ENCODE results near the gene RAI1.
A peak's percentile ranks its signal among the peaks of the same experiment; 100 is the strongest.

Gene RAI1

GRCh38 chr17:17826342-17826713 is 145.1 kb downstream of the RAI1 start:
- H3K36me3 Mint-ChIP-seq (ENCODE audit: low read depth): peaks cover 68% of the 10 kb centered on the region
- H3K27ac Mint-ChIP-seq: peak overlapping the region; percentile 74
- peaks cover 88% of the 10 kb centered on the region for H3K4me1 Mint-ChIP-seq (ENCODE audit: low read depth)

GRCh38 chr17:17826942-17827785 is 145.9 kb downstream of the RAI1 start:
- H3K4me1 Mint-ChIP-seq (ENCODE audit: low read depth): peaks cover 88% of the 10 kb centered on the region
- H3K4me3 Mint-ChIP-seq: peak overlapping the region; percentile 13
- H3K27me3 Mint-ChIP-seq: no peaks in the 10 kb centered on the region
- intact Hi-C loops (cut with micrococcal nuclease): loop anchor here (10.0 kb wide), 2 partner anchors 142 to 208 kb away; partner anchors contain the start of genes ATPAF2, GID4 and RAI1
- peaks cover 72% of the 10 kb centered on the region for H3K36me3 Mint-ChIP-seq (ENCODE audit: low read depth)
- H3K27ac Mint-ChIP-seq: peak overlapping the region; percentile 74
- H3K9me3 Mint-ChIP-seq: no peaks in the 10 kb centered on the region

More at GRCh38 chr17:17826342-17826713, 145.1 kb downstream of the RAI1 start:
- Mint-ChIP-seq H3K27me3 (no peaks in the 10 kb centered on the region), H3K9me3 (no peaks in the 10 kb centered on the region), H3K4me3 (peak overlapping the region; percentile 4)
- intact Hi-C loops (cut with micrococcal nuclease): loop anchor here (10.0 kb wide), 2 partner anchors 142 to 208 kb away; partner anchors contain the start of genes ATPAF2, GID4 and RAI1

GRCh38 chr17:17827826-17828621 is 146.8 kb downstream of the RAI1 start:
- intact Hi-C loops (cut with micrococcal nuclease): loop anchor here (10.0 kb wide), 2 partner anchors 143 to 207 kb away; partner anchors contain the start of genes ATPAF2, GID4 and RAI1
- H3K4me3 Mint-ChIP-seq: no peak overlapping the region
- H3K36me3 Mint-ChIP-seq (ENCODE audit: low read depth): peaks cover 70% of the 10 kb centered on the region
- H3K27me3 Mint-ChIP-seq: no peaks in the 10 kb centered on the region
- H3K9me3 Mint-ChIP-seq: no peaks in the 10 kb centered on the region
- peaks cover 86% of the 10 kb centered on the region for H3K4me1 Mint-ChIP-seq (ENCODE audit: low read depth)
- peak overlapping the region; percentile 74 for H3K27ac Mint-ChIP-seq

GRCh38 chr17:17830269-17830567 is 149.0 kb downstream of the RAI1 start:
- H3K4me1 Mint-ChIP-seq (ENCODE audit: low read depth): peaks cover 88% of the 10 kb centered on the region
- no peak overlapping the region for H3K27ac Mint-ChIP-seq
- peaks cover 89% of the 10 kb centered on the region for H3K36me3 Mint-ChIP-seq (ENCODE audit: low read depth)
- intact Hi-C loops (cut with micrococcal nuclease): no loop called here
- H3K9me3 Mint-ChIP-seq: no peaks in the 10 kb centered on the region
- no peaks in the 10 kb centered on the region for H3K27me3 Mint-ChIP-seq
- no peak overlapping the region for H3K4me3 Mint-ChIP-seq

DNA sequence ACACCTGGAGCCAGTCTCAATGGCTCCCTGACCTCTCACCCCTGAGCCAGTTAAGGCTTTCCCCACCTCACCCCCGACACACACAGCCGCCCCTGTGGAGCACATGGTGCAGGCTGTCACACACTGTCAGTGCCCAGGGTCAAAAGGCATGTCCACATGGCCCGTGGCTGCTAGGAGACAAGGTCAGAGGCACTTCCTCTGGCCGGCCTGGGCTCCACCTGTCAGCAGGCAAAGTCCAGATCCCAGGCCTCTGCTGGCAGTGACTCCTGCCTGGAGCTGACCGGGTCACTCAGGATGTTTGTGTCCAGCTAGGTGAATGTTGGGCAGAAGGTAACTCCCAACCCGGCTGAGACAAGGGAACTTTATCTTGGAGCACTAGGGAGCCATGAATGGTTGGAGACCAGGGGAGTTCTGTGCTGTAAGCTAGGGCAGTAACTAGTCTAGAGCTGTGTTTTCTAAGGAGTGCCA is 149.5 kb downstream of the RAI1 start:
- Mint-ChIP-seq H3K9me3 (no peaks in the 10 kb centered on the region), H3K4me3 (no peak overlapping the region), H3K27me3 (no peaks in the 10 kb centered on the region), H3K36me3 (ENCODE audit: low read depth) (peaks cover 93% of the 10 kb centered on the region), H3K27ac (no peak overlapping the region), H3K4me1 (ENCODE audit: low read depth) (peaks cover 90% of the 10 kb centered on the region)
- intact Hi-C loops (cut with micrococcal nuclease): no loop called here

GRCh38 chr17:17831208-17832031 is 150.2 kb downstream of the RAI1 start:
- H3K27me3 Mint-ChIP-seq: no peaks in the 10 kb centered on the region
- H3K4me3 Mint-ChIP-seq: no peak overlapping the region
- H3K36me3 Mint-ChIP-seq (ENCODE audit: low read depth): peaks cover 91% of the 10 kb centered on the region
- intact Hi-C loops (cut with micrococcal nuclease): no loop called here
- H3K9me3 Mint-ChIP-seq: no peaks in the 10 kb centered on the region
- peaks cover 88% of the 10 kb centered on the region for H3K4me1 Mint-ChIP-seq (ENCODE audit: low read depth)
- no peak overlapping the region for H3K27ac Mint-ChIP-seq

DNA sequence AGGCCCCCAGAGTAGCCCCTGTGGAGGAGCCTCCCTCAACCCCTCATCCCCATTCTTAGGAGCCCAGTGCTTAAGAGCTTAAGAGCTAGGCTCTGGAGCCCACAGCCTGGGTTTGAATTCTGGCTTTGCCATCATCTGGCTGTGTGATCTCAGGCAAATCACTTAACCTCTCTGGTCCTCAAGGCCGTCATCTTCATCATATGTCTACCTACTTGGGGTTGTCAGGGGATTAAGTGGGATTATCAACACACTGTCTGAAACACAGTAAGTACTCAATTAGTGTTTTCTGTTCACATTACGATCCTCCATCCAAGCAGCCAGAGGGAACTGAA is 150.7 kb downstream of the RAI1 start:
- intact Hi-C loops (cut with micrococcal nuclease): no loop called here
- peaks cover 84% of the 10 kb centered on the region for H3K4me1 Mint-ChIP-seq (ENCODE audit: low read depth)
- H3K9me3 Mint-ChIP-seq: no peaks in the 10 kb centered on the region
- peaks cover 91% of the 10 kb centered on the region for H3K36me3 Mint-ChIP-seq (ENCODE audit: low read depth)
- H3K27me3 Mint-ChIP-seq: no peaks in the 10 kb centered on the region
- peak overlapping the region; percentile 40 for H3K27ac Mint-ChIP-seq
- no peak overlapping the region for H3K4me3 Mint-ChIP-seq

DNA sequence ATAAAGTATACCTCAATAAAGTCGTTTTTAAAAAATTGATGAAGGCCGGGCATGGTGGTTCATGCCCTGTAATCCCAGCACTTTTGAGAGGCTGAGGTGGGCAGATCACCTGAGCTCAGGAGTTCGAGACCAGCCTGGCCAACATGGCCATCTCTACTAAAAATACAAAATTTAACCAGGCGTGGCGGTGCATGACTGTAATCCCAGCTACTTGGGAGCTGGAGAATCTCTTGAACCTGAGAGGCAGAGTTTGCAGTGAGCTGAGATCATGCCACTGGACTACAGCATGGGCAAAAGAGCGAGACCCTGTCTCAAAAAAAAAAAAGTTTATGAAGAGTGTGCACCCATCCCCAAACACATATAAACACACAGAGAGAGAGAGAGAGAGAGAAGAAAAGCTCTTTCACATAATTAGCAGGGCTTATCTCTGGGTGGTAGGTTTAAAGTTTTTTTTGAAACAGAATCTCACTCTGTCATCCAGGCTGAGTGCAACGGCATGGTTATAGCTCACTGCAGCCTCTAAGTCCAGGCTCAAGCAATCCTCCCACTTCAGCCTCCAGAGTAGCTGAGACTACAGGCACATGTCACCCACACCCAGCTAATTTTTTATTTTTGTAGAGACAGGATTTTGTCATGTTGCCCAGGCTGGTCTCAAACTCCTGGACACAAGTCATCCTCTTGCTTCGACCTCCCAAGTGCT is 152.6 kb downstream of the RAI1 start:
- H3K4me3 Mint-ChIP-seq: peak overlapping the region; percentile 93
- H3K27ac Mint-ChIP-seq: peak overlapping the region; percentile 97
- H3K27me3 Mint-ChIP-seq: no peaks in the 10 kb centered on the region
- H3K36me3 Mint-ChIP-seq (ENCODE audit: low read depth): peaks cover 75% of the 10 kb centered on the region
- no peaks in the 10 kb centered on the region for H3K9me3 Mint-ChIP-seq
- intact Hi-C loops (cut with micrococcal nuclease): no loop called here
- H3K4me1 Mint-ChIP-seq (ENCODE audit: low read depth): peaks cover 86% of the 10 kb centered on the region

GRCh38 chr17:17834974-17835373 is 153.7 kb downstream of the RAI1 start:
- intact Hi-C loops (cut with micrococcal nuclease): no loop called here
- no peaks in the 10 kb centered on the region for H3K27me3 Mint-ChIP-seq
- H3K4me3 Mint-ChIP-seq: peak overlapping the region; percentile 93
- peaks cover 84% of the 10 kb centered on the region for H3K4me1 Mint-ChIP-seq (ENCODE audit: low read depth)
- H3K36me3 Mint-ChIP-seq (ENCODE audit: low read depth): peaks cover 64% of the 10 kb centered on the region
- H3K27ac Mint-ChIP-seq: peak overlapping the region; percentile 97
- no peaks in the 10 kb centered on the region for H3K9me3 Mint-ChIP-seq

- no peaks in the 10 kb centered on the region for H3K27me3 Mint-ChIP-seq
- peaks cover 57% of the 10 kb centered on the region for H3K36me3 Mint-ChIP-seq (ENCODE audit: low read depth)
- H3K4me1 Mint-ChIP-seq (ENCODE audit: low read depth): peaks cover 78% of the 10 kb centered on the region
- no peaks in the 10 kb centered on the region for H3K9me3 Mint-ChIP-seq
- H3K27ac Mint-ChIP-seq: peak overlapping the region; percentile 97
- intact Hi-C loops (cut with micrococcal nuclease): no loop called here
- peak overlapping the region; percentile 93 for H3K4me3 Mint-ChIP-seq
These were observed 154.4 kb downstream of the RAI1 start for GRCh38 chr17:17835415-17836249.

DNA sequence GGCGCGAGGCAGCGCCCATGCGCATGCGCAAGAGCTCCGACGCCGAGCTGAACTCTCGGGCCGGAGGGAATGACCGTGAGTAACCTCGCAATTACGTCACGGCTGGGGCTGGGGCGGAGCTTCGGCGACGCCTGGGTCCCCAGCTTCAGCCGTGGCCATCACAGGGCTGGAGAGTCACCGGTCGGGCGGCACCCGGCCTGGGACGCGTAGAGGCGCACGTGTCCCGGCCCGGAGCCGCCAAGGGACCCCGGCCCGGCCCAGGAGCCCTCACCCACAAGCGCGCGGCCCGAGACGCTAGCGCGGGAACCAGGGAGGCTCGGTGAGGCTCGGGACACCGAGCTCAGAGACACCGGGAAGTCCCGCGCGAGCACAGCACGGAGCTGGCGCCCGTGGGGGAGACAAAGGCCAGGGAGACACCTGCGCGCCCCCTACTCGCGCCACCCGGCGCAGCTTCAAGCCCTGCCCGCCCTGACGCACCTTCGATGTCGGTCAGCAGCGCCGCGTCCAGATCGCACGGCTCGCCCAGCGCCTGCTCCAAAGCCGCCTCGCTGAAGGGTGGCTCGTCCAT is 155.1 kb downstream of the RAI1 start:
- intact Hi-C loops (cut with micrococcal nuclease): no loop called here
- Mint-ChIP-seq H3K9me3 (no peaks in the 10 kb centered on the region), H3K4me1 (ENCODE audit: low read depth) (peaks cover 78% of the 10 kb centered on the region), H3K27ac (peak overlapping the region; percentile 97), H3K36me3 (ENCODE audit: low read depth) (peaks cover 50% of the 10 kb centered on the region), H3K4me3 (peak overlapping the region; percentile 93), H3K27me3 (no peaks in the 10 kb centered on the region)

DNA sequence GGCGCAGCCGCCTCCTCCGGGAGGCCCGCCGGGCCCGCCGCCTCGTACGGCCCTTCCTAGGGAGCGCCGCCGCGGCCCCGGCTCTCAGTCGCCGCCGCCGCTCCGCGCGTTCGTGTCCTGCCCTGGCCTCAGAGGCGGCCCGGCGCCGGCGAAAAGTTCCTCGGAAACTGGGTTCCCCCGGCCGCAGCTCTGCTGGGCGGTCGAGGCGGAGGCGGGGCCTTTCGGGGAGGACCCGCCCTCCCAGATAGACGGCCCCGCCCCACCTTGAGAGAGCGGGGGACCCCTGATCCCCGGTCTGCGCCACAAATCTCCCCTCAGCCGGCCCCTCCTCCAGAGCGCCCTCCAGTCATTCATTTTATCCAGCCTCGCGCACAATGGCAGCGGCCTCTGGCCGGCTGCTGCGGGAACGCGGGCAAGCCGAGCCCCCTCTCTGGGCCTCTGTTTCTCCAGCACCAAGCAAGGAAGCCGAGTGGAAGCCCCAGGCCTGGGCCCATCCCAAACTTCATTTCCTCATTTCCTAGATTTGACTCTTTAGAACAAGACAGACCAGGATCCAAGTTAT is 155.6 kb downstream of the RAI1 start, which contains the start of gene SREBF1:
Gene SREBF1, minus strand, starts transcription at position 169 of the 562 bp plus-strand sequence. CDS start 169 bp downstream, outside the sequence.
- Mint-ChIP-seq H3K4me1 (ENCODE audit: low read depth) (peaks cover 78% of the 10 kb centered on the region), H3K4me3 (peak within 1 kb of the TSS; percentile 93), H3K27me3 (no peaks in the 10 kb centered on the region), H3K9me3 (no peaks in the 10 kb centered on the region), H3K27ac (peak within 1 kb of the TSS; percentile 97), H3K36me3 (ENCODE audit: low read depth) (peaks cover 45% of the 10 kb centered on the region)
- intact Hi-C loops (cut with micrococcal nuclease): no loop called here

All from dendritic cell treated with granulocyte-macrophage colony-stimulating factor and Interleukin-4, amounts not matched to agents 40 ng/mL and 50 ng/mL, for 4 days (primary cell).